Stimulated activated CD8-positive, alpha-beta memory T cell treated with anti-CD3 and anti-CD28 coated beads, Interleukin-12 subunit alpha, Interleukin-12 subunit beta, amount 100 ng/mL, for 1 hour (primary cell): ENCODE measurements around the gene MUC6.

Experiments used
- DNase-seq: peaks from one replicate; pipeline ENCODE4 v3.0.0-alpha.2; 2020; ENCODE audit warnings: low read depth

The MUC6 gene

GRCh38 chr11:1008001-1008802 lies 28.3 kb downstream of the MUC6 start:
- no peak for DNase-seq

GRCh38 chr11:1007279-1007678 lies 29.2 kb downstream of the MUC6 start:
- DNase-seq: no peak

- no peak for DNase-seq
Observed at GRCh38 chr11:1006762-1007161, 29.8 kb downstream of the MUC6 start.

GRCh38 chr11:1005928-1006327 lies 30.6 kb downstream of the MUC6 start:
- DNase-seq: no peak

- no peak for DNase-seq
Observed at GRCh38 chr11:1003159-1003558, 33.4 kb downstream of the MUC6 start.

GRCh38 chr11:1002406-1002984 lies 34.0 kb downstream of the MUC6 start:
- no peak for DNase-seq

- DNase-seq: no peak
Observed at GRCh38 chr11:1001617-1002405, 34.7 kb downstream of the MUC6 start.

GRCh38 chr11:1000357-1001278 lies 35.9 kb downstream of the MUC6 start:
- no peak for DNase-seq

- no peak for DNase-seq
Observed at GRCh38 chr11:999009-999408, 37.5 kb downstream of the MUC6 start.

GRCh38 chr11:997907-998306 lies 38.6 kb downstream of the MUC6 start:
- DNase-seq: no peak

GRCh38 chr11:996681-997080 lies 39.8 kb downstream of the MUC6 start:
- no peak for DNase-seq

GRCh38 chr11:995752-996420 lies 40.6 kb downstream of the MUC6 start:
- DNase-seq: no peak

- no peak for DNase-seq
Observed at GRCh38 chr11:995044-995751, 41.3 kb downstream of the MUC6 start.

- no peak for DNase-seq
Observed at GRCh38 chr11:993632-994167, 42.8 kb downstream of the MUC6 start.

- no peak for DNase-seq
Observed at GRCh38 chr11:992577-992976, 43.9 kb downstream of the MUC6 start.

- DNase-seq: no peak
Observed at GRCh38 chr11:991711-992307, 44.7 kb downstream of the MUC6 start.

- no peak for DNase-seq
Observed at GRCh38 chr11:991034-991433, 45.5 kb downstream of the MUC6 start.

- no peak for DNase-seq
Observed at GRCh38 chr11:990101-990500, 46.4 kb downstream of the MUC6 start.

- no peak for DNase-seq
Observed at GRCh38 chr11:987671-988070, 48.8 kb downstream of the MUC6 start.

- no peak for DNase-seq
Observed at GRCh38 chr11:986952-987305, 49.6 kb downstream of the MUC6 start.
